ENCODE results near the gene ATP8A2.
A peak's percentile ranks its signal among the peaks of the same experiment; 100 is the strongest.
"Not testable (repeated sequence)": the region's sequence is repeated elsewhere in the genome, so short reads cannot be mapped to it uniquely, and the experiment has no call there.

Gene ATP8A2

GRCh38 chr13:25354377-25354776 is 17.4 kb upstream of the ATP8A2 start:
- Histone ChIP-seq H3K27ac (ENCODE audit: low read depth, low read length) (no peak overlapping the region), H3K9ac (ENCODE audit: low read length in 5 of 5) (no peak overlapping the region), H3K9me3 (ENCODE audit: control insufficient read depth in 5 of 5, low read length in 5 of 5) (no peaks in the 10 kb centered on the region), H3K27me3 (ENCODE audit: control insufficient read depth in 5 of 5, insufficient read depth in 4 of 5, low read length in 5 of 5) (peaks cover 0 to 12% (median 3%) of the 10 kb centered on the region in 5 donors), H3K36me3 (ENCODE audit: control insufficient read depth in 5 of 5, insufficient read depth in 5 of 5, low read length in 5 of 5) (no peaks in the 10 kb centered on the region), H3K4me3 (ENCODE audit: low read depth in 1 of 5, low read length in 5 of 5) (no peak overlapping the region), H3K4me1 (ENCODE audit: control insufficient read depth in 5 of 5, insufficient read depth in 5 of 5, low read length in 5 of 5) (no peaks in the 10 kb centered on the region)

- not testable (repeated sequence) for H3K9ac ChIP-seq (ENCODE audit: low read length in 5 of 5); H3K9me3 ChIP-seq (ENCODE audit: control insufficient read depth in 5 of 5, low read length in 5 of 5); H3K36me3 ChIP-seq (ENCODE audit: control insufficient read depth in 5 of 5, insufficient read depth in 5 of 5, low read length in 5 of 5); H3K4me1 ChIP-seq (ENCODE audit: control insufficient read depth in 5 of 5, insufficient read depth in 5 of 5, low read length in 5 of 5); H3K27me3 ChIP-seq (ENCODE audit: control insufficient read depth in 5 of 5, insufficient read depth in 4 of 5, low read length in 5 of 5); H3K4me3 ChIP-seq (ENCODE audit: low read depth in 1 of 5, low read length in 5 of 5); H3K27ac ChIP-seq (ENCODE audit: low read depth, low read length)
Measured at GRCh38 chr13:25360443-25360842, 11.3 kb upstream of the ATP8A2 start.

GRCh38 chr13:25365720-25366235 is 6.0 kb upstream of the ATP8A2 start:
- Histone ChIP-seq H3K4me3 (ENCODE audit: low read depth in 1 of 5, low read length in 5 of 5) (no peak overlapping the region), H3K4me1 (ENCODE audit: control insufficient read depth in 5 of 5, insufficient read depth in 5 of 5, low read length in 5 of 5) (no peaks in the 10 kb centered on the region)

GRCh38 chr13:25371158-25371874 is 458 bp upstream of the ATP8A2 start:
- peaks cover 0 to 8% (median 4%) of the 10 kb centered on the region in 5 donors for H3K4me1 ChIP-seq (ENCODE audit: control insufficient read depth in 5 of 5, insufficient read depth in 5 of 5, low read length in 5 of 5)
- H3K27ac ChIP-seq (ENCODE audit: low read depth, low read length) = no peak overlapping the region
- H3K4me3 ChIP-seq (ENCODE audit: low read depth in 1 of 5, low read length in 5 of 5) = no peak overlapping the region
- no peaks in the 10 kb centered on the region for H3K36me3 ChIP-seq (ENCODE audit: control insufficient read depth in 5 of 5, insufficient read depth in 5 of 5, low read length in 5 of 5)
- no peak overlapping the region for H3K9ac ChIP-seq (ENCODE audit: low read length in 5 of 5)
- H3K27me3 ChIP-seq (ENCODE audit: control insufficient read depth in 5 of 5, insufficient read depth in 4 of 5, low read length in 5 of 5) = peaks cover 26 to 50% (median 44%) of the 10 kb centered on the region in 5 donors
- no peaks in the 10 kb centered on the region for H3K9me3 ChIP-seq (ENCODE audit: control insufficient read depth in 5 of 5, low read length in 5 of 5)

More at GRCh38 chr13:25365720-25366235, 6.0 kb upstream of the ATP8A2 start:
- H3K36me3 ChIP-seq (ENCODE audit: control insufficient read depth in 5 of 5, insufficient read depth in 5 of 5, low read length in 5 of 5) = no peaks in the 10 kb centered on the region
- H3K9ac ChIP-seq (ENCODE audit: low read length in 5 of 5) = no peak overlapping the region
- H3K27ac ChIP-seq (ENCODE audit: low read depth, low read length) = no peak overlapping the region
- peaks cover 0 to 11% (median 9%) of the 10 kb centered on the region in 5 donors for H3K27me3 ChIP-seq (ENCODE audit: control insufficient read depth in 5 of 5, insufficient read depth in 4 of 5, low read length in 5 of 5)
- H3K9me3 ChIP-seq (ENCODE audit: control insufficient read depth in 5 of 5, low read length in 5 of 5) = no peaks in the 10 kb centered on the region

GRCh38 chr13:25372284-25373081 is 709 bp downstream of the ATP8A2 start:
- no peaks in the 10 kb centered on the region for H3K9me3 ChIP-seq (ENCODE audit: control insufficient read depth in 5 of 5, low read length in 5 of 5)
- H3K27me3 ChIP-seq (ENCODE audit: control insufficient read depth in 5 of 5, insufficient read depth in 4 of 5, low read length in 5 of 5) = peaks cover 26 to 50% (median 44%) of the 10 kb centered on the region in 5 donors
- no peak overlapping the region for H3K27ac ChIP-seq (ENCODE audit: low read depth, low read length)
- H3K9ac ChIP-seq (ENCODE audit: low read length in 5 of 5) = no peak overlapping the region
- no peaks in the 10 kb centered on the region for H3K36me3 ChIP-seq (ENCODE audit: control insufficient read depth in 5 of 5, insufficient read depth in 5 of 5, low read length in 5 of 5)
- peaks cover 0 to 8% (median 4%) of the 10 kb centered on the region in 5 donors for H3K4me1 ChIP-seq (ENCODE audit: control insufficient read depth in 5 of 5, insufficient read depth in 5 of 5, low read length in 5 of 5)
- peak overlapping the region in 2 of 5 donors; percentile 22 to 34 for H3K4me3 ChIP-seq (ENCODE audit: low read depth in 1 of 5, low read length in 5 of 5)

- Histone ChIP-seq H3K36me3 (ENCODE audit: control insufficient read depth in 5 of 5, insufficient read depth in 5 of 5, low read length in 5 of 5) (no peaks in the 10 kb centered on the region), H3K27me3 (ENCODE audit: control insufficient read depth in 5 of 5, insufficient read depth in 4 of 5, low read length in 5 of 5) (peaks cover 26 to 41% (median 33%) of the 10 kb centered on the region in 5 donors), H3K27ac (ENCODE audit: low read depth, low read length) (no peak overlapping the region), H3K9ac (ENCODE audit: low read length in 5 of 5) (no peak overlapping the region), H3K4me1 (ENCODE audit: control insufficient read depth in 5 of 5, insufficient read depth in 5 of 5, low read length in 5 of 5) (peaks cover 0 to 8% (median 4%) of the 10 kb centered on the region in 5 donors), H3K9me3 (ENCODE audit: control insufficient read depth in 5 of 5, low read length in 5 of 5) (no peaks in the 10 kb centered on the region), H3K4me3 (ENCODE audit: low read depth in 1 of 5, low read length in 5 of 5) (no peak overlapping the region)
Measured at GRCh38 chr13:25375727-25376358, 4.1 kb downstream of the ATP8A2 start.

- peaks cover 17 to 33% (median 26%) of the 10 kb centered on the region in 5 donors for H3K27me3 ChIP-seq (ENCODE audit: control insufficient read depth in 5 of 5, insufficient read depth in 4 of 5, low read length in 5 of 5)
Measured at GRCh38 chr13:25377244-25377962, 5.6 kb downstream of the ATP8A2 start.

GRCh38 chr13:25378528-25378927 is 6.8 kb downstream of the ATP8A2 start:
- Histone ChIP-seq H3K4me3 (ENCODE audit: low read depth in 1 of 5, low read length in 5 of 5) (no peak overlapping the region), H3K27ac (ENCODE audit: low read depth, low read length) (no peak overlapping the region), H3K27me3 (ENCODE audit: control insufficient read depth in 5 of 5, insufficient read depth in 4 of 5, low read length in 5 of 5) (peaks cover 13 to 22% (median 19%) of the 10 kb centered on the region in 5 donors), H3K9ac (ENCODE audit: low read length in 5 of 5) (no peak overlapping the region), H3K36me3 (ENCODE audit: control insufficient read depth in 5 of 5, insufficient read depth in 5 of 5, low read length in 5 of 5) (no peaks in the 10 kb centered on the region), H3K9me3 (ENCODE audit: control insufficient read depth in 5 of 5, low read length in 5 of 5) (no peaks in the 10 kb centered on the region), H3K4me1 (ENCODE audit: control insufficient read depth in 5 of 5, insufficient read depth in 5 of 5, low read length in 5 of 5) (no peaks in the 10 kb centered on the region)

More at GRCh38 chr13:25377244-25377962, 5.6 kb downstream of the ATP8A2 start:
- H3K4me3 ChIP-seq (ENCODE audit: low read depth in 1 of 5, low read length in 5 of 5) = no peak overlapping the region
- H3K27ac ChIP-seq (ENCODE audit: low read depth, low read length) = no peak overlapping the region
- no peak overlapping the region for H3K9ac ChIP-seq (ENCODE audit: low read length in 5 of 5)
- no peaks in the 10 kb centered on the region for H3K36me3 ChIP-seq (ENCODE audit: control insufficient read depth in 5 of 5, insufficient read depth in 5 of 5, low read length in 5 of 5)
- H3K9me3 ChIP-seq (ENCODE audit: control insufficient read depth in 5 of 5, low read length in 5 of 5) = no peaks in the 10 kb centered on the region
- peaks cover 0 to 3% (median 2%) of the 10 kb centered on the region in 5 donors for H3K4me1 ChIP-seq (ENCODE audit: control insufficient read depth in 5 of 5, insufficient read depth in 5 of 5, low read length in 5 of 5)

GRCh38 chr13:25379011-25379410 is 7.2 kb downstream of the ATP8A2 start:
- H3K27me3 ChIP-seq (ENCODE audit: control insufficient read depth in 5 of 5, insufficient read depth in 4 of 5, low read length in 5 of 5) = peaks cover 9 to 18% (median 14%) of the 10 kb centered on the region in 5 donors
- no peaks in the 10 kb centered on the region for H3K4me1 ChIP-seq (ENCODE audit: control insufficient read depth in 5 of 5, insufficient read depth in 5 of 5, low read length in 5 of 5)
- no peak overlapping the region for H3K27ac ChIP-seq (ENCODE audit: low read depth, low read length)
- no peaks in the 10 kb centered on the region for H3K36me3 ChIP-seq (ENCODE audit: control insufficient read depth in 5 of 5, insufficient read depth in 5 of 5, low read length in 5 of 5)
- no peak overlapping the region for H3K4me3 ChIP-seq (ENCODE audit: low read depth in 1 of 5, low read length in 5 of 5)
- no peaks in the 10 kb centered on the region for H3K9me3 ChIP-seq (ENCODE audit: control insufficient read depth in 5 of 5, low read length in 5 of 5)
- no peak overlapping the region for H3K9ac ChIP-seq (ENCODE audit: low read length in 5 of 5)
